Measurements from ENCODE around the gene HLA-A.

DNA sequence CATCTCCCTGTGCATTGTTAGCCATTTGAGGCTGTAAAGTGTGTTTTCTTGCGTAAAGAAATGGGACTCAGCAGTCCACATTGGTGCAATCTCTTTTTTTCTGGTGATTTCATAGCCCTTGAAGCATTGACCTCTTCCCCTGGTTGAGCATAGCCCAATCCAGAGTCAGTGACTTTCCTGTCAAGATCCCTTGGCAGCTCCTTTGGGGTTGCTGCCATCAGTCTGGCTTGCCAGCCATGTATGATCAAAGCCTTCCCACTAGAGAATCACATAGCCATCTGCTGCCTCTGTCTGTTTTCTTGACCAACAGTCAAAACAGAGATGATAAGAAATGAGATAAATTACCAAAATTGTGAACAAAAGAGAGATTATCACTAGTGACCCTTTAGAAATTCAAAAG lies 19.6 kb downstream of the HLA-A start:
- TF ChIP-seq, protein P1, sequence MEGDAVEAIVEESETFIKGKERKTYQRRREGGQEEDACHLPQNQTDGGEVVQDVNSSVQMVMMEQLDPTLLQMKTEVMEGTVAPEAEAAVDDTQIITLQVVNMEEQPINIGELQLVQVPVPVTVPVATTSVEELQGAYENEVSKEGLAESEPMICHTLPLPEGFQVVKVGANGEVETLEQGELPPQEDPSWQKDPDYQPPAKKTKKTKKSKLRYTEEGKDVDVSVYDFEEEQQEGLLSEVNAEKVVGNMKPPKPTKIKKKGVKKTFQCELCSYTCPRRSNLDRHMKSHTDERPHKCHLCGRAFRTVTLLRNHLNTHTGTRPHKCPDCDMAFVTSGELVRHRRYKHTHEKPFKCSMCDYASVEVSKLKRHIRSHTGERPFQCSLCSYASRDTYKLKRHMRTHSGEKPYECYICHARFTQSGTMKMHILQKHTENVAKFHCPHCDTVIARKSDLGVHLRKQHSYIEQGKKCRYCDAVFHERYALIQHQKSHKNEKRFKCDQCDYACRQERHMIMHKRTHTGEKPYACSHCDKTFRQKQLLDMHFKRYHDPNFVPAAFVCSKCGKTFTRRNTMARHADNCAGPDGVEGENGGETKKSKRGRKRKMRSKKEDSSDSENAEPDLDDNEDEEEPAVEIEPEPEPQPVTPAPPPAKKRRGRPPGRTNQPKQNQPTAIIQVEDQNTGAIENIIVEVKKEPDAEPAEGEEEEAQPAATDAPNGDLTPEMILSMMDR (conservative IDR thresholded peaks at IDR 0.05 in 1 of 2, IDR thresholded peaks at IDR 0.05 in 1 of 2; ENCODE audit: extremely low read depth in 1 of 2, insufficient read depth in 1 of 2, low read depth in 1 of 2, low read length in 2 of 2) = no peak
- no peak for TF ChIP-seq EZH2 (IDR thresholded peaks at IDR 0.05; ENCODE audit: borderline replicate concordance, low read length)

All from mammary epithelial cell (primary cell).